HepG2 (cell line): ENCODE results near the gene TPST2.

Experiments
- CBX2 ChIP-seq, 2 experiments: fragments of 200-600 bp in 1 of 2; sonication (generic); formaldehyde crosslinking in 1 of 2; IDR thresholded peaks; 2 replicates each; pipeline versions ENCODE4 v1.7.0 to v1.8.1; 2018 to 2022; ENCODE audit warnings: low read depth in 2 of 2, low read length in 1 of 2, mild to moderate bottlenecking in 1 of 2, missing genetic modification reagents in 1 of 2
- CREB1 ChIP-seq, 2 experiments: fragments of 450-650 bp in 1 of 2; IDR thresholded peaks; 2 replicates each; pipeline ENCODE4 v1.6.1; 2016 to 2017; ENCODE audit warnings: control low read depth in 1 of 2, mild to moderate bottlenecking in 1 of 2, missing compliant biosample characterization in 1 of 2, missing genetic modification characterization in 1 of 2
- CTCF ChIP-seq: sonication (generic); formaldehyde crosslinking; IDR thresholded peaks from 2 replicates; pipeline ENCODE4 v1.5.0; 2020; ENCODE audit warnings: mild to moderate bottlenecking, missing genetic modification reagents, moderate library complexity
- ERF ChIP-seq: IDR thresholded peaks from 2 replicates; pipeline ENCODE4 v1.6.1; 2018; ENCODE audit warnings: missing biosample characterization, missing genetic modification reagents
- FOXO4 ChIP-seq: sonication (generic); formaldehyde crosslinking; conservative IDR thresholded peaks from 2 replicates; pipeline ENCODE4 v1.8.1; 2023; ENCODE audit warnings: missing genetic modification reagents
- KAT8 ChIP-seq: IDR thresholded peaks from 2 replicates; pipeline ENCODE4 v1.6.1; 2016; ENCODE audit warnings: missing genetic modification reagents, missing compliant biosample characterization
- NBN ChIP-seq: fragments of 450-650 bp; conservative IDR thresholded peaks from 2 replicates; pipeline ENCODE4 v1.6.1; 2017
- NFE2L2 ChIP-seq: fragments of 150-350 bp; IDR thresholded peaks from 2 replicates; pipeline ENCODE4 v1.6.1; 2014; ENCODE audit warnings: low read length
- PRDM10 ChIP-seq: sonication (generic); formaldehyde crosslinking; IDR thresholded peaks from 2 replicates; pipeline ENCODE4 v1.4.0; 2020; ENCODE audit warnings: low read depth, missing genetic modification reagents
- SMARCC2 ChIP-seq: fragments of 450-650 bp; IDR thresholded peaks from 2 replicates; pipeline ENCODE4 v1.6.1; 2017; ENCODE audit warnings: antibody characterized with exemption, mild to moderate bottlenecking
- TBP ChIP-seq: sonication (generic); formaldehyde crosslinking; IDR thresholded peaks from 2 replicates; pipeline ENCODE4 v1.5.0; 2020; ENCODE audit warnings: missing genetic modification reagents
- ZNF350 ChIP-seq: sonication (generic); formaldehyde crosslinking; IDR thresholded peaks from 2 replicates; pipeline ENCODE4 v1.4.0; 2020; ENCODE audit warnings: mild to moderate bottlenecking, low read depth, missing genetic modification reagents, borderline replicate concordance
- ZNF574 ChIP-seq: sonication (generic); formaldehyde crosslinking; IDR thresholded peaks from 2 replicates; pipeline ENCODE4 v1.4.0; 2020; ENCODE audit warnings: missing genetic modification reagents

- no peak for TF ChIP-seq CBX2 (IDR thresholded peaks at IDR 0.05; ENCODE audit: low read depth, low read length)
- TF ChIP-seq CBX2 (CRISPR knock-in tag; IDR thresholded peaks at IDR 0.05; ENCODE audit: low read depth): no peak
- TF ChIP-seq NBN: no peak
- peak; percentile 40; the same call in 1 of the 2 replicates for TF ChIP-seq CTCF (CRISPR knock-in tag)
- TF ChIP-seq ERF (CRISPR knock-in tag): no peak
- no peak for TF ChIP-seq ZNF574
- TF ChIP-seq TBP: no peak
- no peak for TF ChIP-seq ZNF350 (CRISPR knock-in tag)
- no peak for TF ChIP-seq KAT8 (CRISPR knock-in tag)
- no peak for TF ChIP-seq NFE2L2
- no peak for TF ChIP-seq FOXO4
- no peak for TF ChIP-seq SMARCC2
- no peak for TF ChIP-seq PRDM10 (CRISPR knock-in tag)
- no peak for TF ChIP-seq CREB1 (IDR thresholded peaks at IDR 0.05)
- no peak for TF ChIP-seq CREB1 (CRISPR knock-in tag; IDR thresholded peaks at IDR 0.05)
Observed at GRCh38 chr22:26479043-26479791, 110.7 kb downstream of the TPST2 start.
